VCaP (cell line): ENCODE results near the gene FGB.

ENCODE experiments used
- H3K27ac ChIP-seq: fragments of 450-650 bp; 2 replicates; pipeline ENCODE4 v1.5.1; 2017
- CTCF ChIP-seq: fragments of 450-650 bp; conservative IDR thresholded peaks from 2 replicates; pipeline ENCODE4 v1.5.1; 2017; ENCODE audit warnings: mild to moderate bottlenecking, moderate library complexity

The FGB gene

GRCh38 chr4:154566639-154567204 lies 3.9 kb downstream of the FGB start:
- H3K27ac ChIP-seq, result no peak overlapping the region
- no peak for TF ChIP-seq CTCF

- TF ChIP-seq CTCF, result no peak
- H3K27ac ChIP-seq, result no peak overlapping the region
These were observed 6.2 kb downstream of the FGB start for GRCh38 chr4:154569028-154569427.

- TF ChIP-seq CTCF, result no peak
These were observed 6.8 kb downstream of the FGB start for GRCh38 chr4:154569584-154569983.

GRCh38 chr4:154573190-154573870 lies 10.5 kb downstream of the FGB start:
- no peak for TF ChIP-seq CTCF

More at GRCh38 chr4:154569584-154569983, 6.8 kb downstream of the FGB start:
- no peak overlapping the region for H3K27ac ChIP-seq

GRCh38 chr4:154574311-154574710 lies 11.5 kb downstream of the FGB start:
- H3K27ac ChIP-seq, result no peak overlapping the region
- TF ChIP-seq CTCF, result no peak

More at GRCh38 chr4:154573190-154573870, 10.5 kb downstream of the FGB start:
- no peak overlapping the region for H3K27ac ChIP-seq

GRCh38 chr4:154577324-154577723 lies 14.5 kb downstream of the FGB start:
- no peak overlapping the region for H3K27ac ChIP-seq
- TF ChIP-seq CTCF, result no peak

GRCh38 chr4:154578919-154579318 lies 16.1 kb downstream of the FGB start:
- H3K27ac ChIP-seq, result no peak overlapping the region
- no peak for TF ChIP-seq CTCF
